Esophagus muscularis mucosa (tissue), 4 donors: Measurements from ENCODE around the gene IGDCC3. TPM values are rescaled to one million over a fixed set of nuclear protein-coding genes. Genes with fewer than 3 reads are reported as not detected.

Experiments used
- DNase-seq: peaks from one replicate; pipeline ENCODE4 v3.0.0-alpha.2; 2017; ENCODE audit errors: extremely low spot score
- H3K27ac ChIP-seq, 4 donors: fragments of 200-600 bp; sonication (generic); replicated peaks in 1 of 4; 1 replicate in 3 of 4; 2 replicates in 1 of 4; pipeline ENCODE4 v1.5.1; 2016 to 2019; ENCODE audit warnings: mild to moderate bottlenecking in 1 of 4
- H3K27me3 ChIP-seq, 4 donors: fragments of 200-600 bp; sonication (generic); one replicate each; pipeline versions ENCODE4 v1.5.1 to v1.6.0; 2016 to 2019
- H3K36me3 ChIP-seq, 4 donors: fragments of 200-600 bp; sonication (generic); one replicate each; pipeline ENCODE4 v1.5.1; 2016 to 2019
- H3K4me1 ChIP-seq, 4 donors: fragments of 200-600 bp; sonication (generic); one replicate each; pipeline ENCODE4 v1.5.1; 2016 to 2019
- H3K4me3 ChIP-seq, 4 donors: fragments of 200-600 bp; sonication (generic); 1 replicate in 2 of 4; 2 replicates in 2 of 4; pipeline ENCODE4 v1.5.1; 2016 to 2019; ENCODE audit warnings: mild to moderate bottlenecking in 4 of 4, moderate library complexity in 1 of 4
- H3K9me3 ChIP-seq, 4 donors: fragments of 200-600 bp; sonication (generic); 1 replicate in 3 of 4; 2 replicates in 1 of 4; pipeline ENCODE4 v1.5.1; 2016 to 2019
- CTCF ChIP-seq, 3 experiments: fragments of 200-600 bp in 2 of 3; fragments of 450-650 bp in 1 of 3; sonication (generic) in 2 of 3; IDR thresholded peaks; one replicate each; pipeline ENCODE4 v1.5.1; 2017 to 2019; ENCODE audit warnings: antibody characterized with exemption in 3 of 3, mild to moderate bottlenecking in 2 of 3, moderate library complexity in 1 of 3
- EP300 ChIP-seq: sonication (generic); formaldehyde crosslinking; IDR thresholded peaks from one replicate; pipeline ENCODE4 v1.6.1; 2017; ENCODE audit warnings: antibody characterized with exemption
- POLR2A ChIP-seq: fragments of 450-650 bp; IDR thresholded peaks from one replicate; pipeline ENCODE4 v1.6.1; 2017; ENCODE audit warnings: antibody characterized with exemption, moderate library complexity, mild to moderate bottlenecking, low read depth
- POLR2AphosphoS5 ChIP-seq, 2 donors: sonication (generic); formaldehyde crosslinking; IDR thresholded peaks; one replicate each; pipeline ENCODE4 v1.6.1; 2017; ENCODE audit warnings: antibody characterized with exemption in 2 of 2
- WGBS: methylation state at CpG from one replicate; pipeline ENCODE4 v1.1.5; 2018; 5-methylcytosine and 5-hydroxymethylcytosine counted together
- intact Hi-C: fragments of 100-400 bp; cut with DNase I; formaldehyde crosslinking; loops from one replicate; pipeline ENCODE4 v1.15.1; 2023
- total RNA-seq, 4 donors: library from RNA; depleted of rRNA; stranded (reverse); fragments of >200 nt; gene quantifications; one replicate each; pipeline versions ENCODE4 v1.1.0 to v1.2.1, GENCODE V29; 2016

The IGDCC3 gene
- total RNA-seq, 4 donors from 2014 or later: 0.17 TPM; not detected in 3

DNA sequence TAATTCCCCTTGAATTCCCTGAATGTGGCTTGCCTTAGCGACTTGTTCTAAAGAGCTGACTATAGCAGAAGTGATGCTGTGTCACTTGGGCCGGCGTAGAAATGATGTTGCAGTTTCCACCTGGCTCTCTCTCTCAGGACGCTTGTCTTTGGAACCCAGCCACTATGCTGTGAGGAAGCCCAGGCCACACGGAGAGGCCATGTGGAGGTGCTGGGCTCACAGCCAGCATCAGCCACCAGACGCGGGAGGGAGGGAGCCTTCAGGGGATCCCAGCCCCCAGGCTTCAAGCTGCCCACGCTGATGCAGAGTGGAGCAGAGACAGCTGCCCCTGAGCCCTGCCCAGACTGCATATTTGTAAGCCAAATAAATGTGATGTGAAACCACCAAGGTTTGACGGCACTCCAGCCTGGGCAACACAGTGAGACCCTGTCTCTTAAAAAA lies 54.7 kb downstream of the IGDCC3 start:
- DNase-seq: no peak
- H3K27me3 ChIP-seq: no peaks in the 10 kb centered on the region
- no peaks in the 10 kb centered on the region for H3K9me3 ChIP-seq
- H3K4me3 ChIP-seq: no peak overlapping the region
- H3K27ac ChIP-seq: no peak overlapping the region
- peaks cover 0 to 13% (median 7%) of the 10 kb centered on the region in 4 donors for H3K4me1 ChIP-seq
- peak in 1 of 2 donors; percentile 25 for TF ChIP-seq POLR2AphosphoS5 (IDR thresholded peaks at IDR 0.05)
- no peak for TF ChIP-seq POLR2A
- no peaks in the 10 kb centered on the region for H3K36me3 ChIP-seq
- intact Hi-C loops: no loop called here
- WGBS: 7% methylated on average over 5 of the region's 9 CpGs

DNA sequence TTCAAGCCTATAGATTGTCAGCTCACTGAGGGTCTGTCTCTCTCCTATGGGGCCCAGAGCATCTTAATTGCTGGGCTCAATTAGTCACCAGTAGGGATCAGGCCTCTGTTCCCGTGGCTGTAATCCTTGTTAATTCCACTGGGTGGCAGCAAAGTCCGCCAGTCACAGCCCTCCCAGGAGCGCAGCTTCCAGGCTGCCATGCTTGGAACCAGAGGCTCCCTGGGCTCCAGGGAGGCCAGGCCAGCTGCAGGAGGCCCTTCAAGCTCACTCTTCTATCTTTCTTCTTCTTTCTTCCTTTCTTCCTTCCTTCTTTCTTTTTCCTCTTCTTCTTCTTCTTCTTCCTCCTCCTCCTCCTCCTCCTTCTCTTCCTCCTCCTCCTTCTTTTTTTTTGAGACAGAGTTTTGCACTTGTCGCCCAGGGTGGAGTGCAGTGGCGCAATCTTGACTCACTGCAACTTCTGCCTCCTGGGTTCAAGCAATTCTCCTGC lies 58.9 kb downstream of the IGDCC3 start:
- intact Hi-C loops: loop anchor here (1.0 kb wide), 1 partner anchor 66 kb away; no protein-coding TSS in a partner anchor
- H3K4me1 ChIP-seq: peaks cover 0 to 8% (median 7%) of the 10 kb centered on the region in 4 donors
- DNase-seq: no peak
- H3K27me3 ChIP-seq: no peaks in the 10 kb centered on the region
- TF ChIP-seq POLR2A: no peak
- peak in 1 of 2 donors; percentile 26 for TF ChIP-seq POLR2AphosphoS5 (IDR thresholded peaks at IDR 0.05)
- TF ChIP-seq EP300: no peak
- TF ChIP-seq CTCF (IDR thresholded peaks at IDR 0.05): peak; percentile 91 to 95 (median 93)
- H3K36me3 ChIP-seq: no peaks in the 10 kb centered on the region
- H3K9me3 ChIP-seq: no peaks in the 10 kb centered on the region
- H3K27ac ChIP-seq: no peak overlapping the region
- WGBS: 38% methylated on average over 5 of the region's 5 CpGs
- H3K4me3 ChIP-seq: no peak overlapping the region

GRCh38 chr15:65312400-65312916 lies 65.3 kb downstream of the IGDCC3 start:
- WGBS: 69% methylated on average over 11 of the region's 11 CpGs
- no peaks in the 10 kb centered on the region for H3K27me3 ChIP-seq
- no peak overlapping the region for H3K27ac ChIP-seq
- intact Hi-C loops: no loop called here
- no peaks in the 10 kb centered on the region for H3K9me3 ChIP-seq
- no peak for DNase-seq
- peaks cover 0 to 5% (median 0%) of the 10 kb centered on the region in 4 donors for H3K4me1 ChIP-seq
- no peak overlapping the region for H3K4me3 ChIP-seq
- TF ChIP-seq POLR2AphosphoS5 (IDR thresholded peaks at IDR 0.05) (no peak), POLR2A (no peak), CTCF (IDR thresholded peaks at IDR 0.05) (no peak), EP300 (no peak)
- no peaks in the 10 kb centered on the region for H3K36me3 ChIP-seq

- DNase-seq: no peak
- Histone ChIP-seq H3K4me1 (peaks cover 0 to 5% (median 0%) of the 10 kb centered on the region in 4 donors), H3K4me3 (no peak overlapping the region), H3K27me3 (no peaks in the 10 kb centered on the region), H3K36me3 (no peaks in the 10 kb centered on the region), H3K9me3 (no peaks in the 10 kb centered on the region), H3K27ac (no peak overlapping the region)
- TF ChIP-seq EP300: no peak
- no peak for TF ChIP-seq POLR2AphosphoS5 (IDR thresholded peaks at IDR 0.05)
- TF ChIP-seq POLR2A: no peak
- no peak for TF ChIP-seq CTCF (IDR thresholded peaks at IDR 0.05)
- WGBS: 56% methylated on average over 2 of the region's 3 CpGs
- intact Hi-C loops: no loop called here
These were observed 66.0 kb downstream of the IGDCC3 start for GRCh38 chr15:65311760-65312159.

DNA sequence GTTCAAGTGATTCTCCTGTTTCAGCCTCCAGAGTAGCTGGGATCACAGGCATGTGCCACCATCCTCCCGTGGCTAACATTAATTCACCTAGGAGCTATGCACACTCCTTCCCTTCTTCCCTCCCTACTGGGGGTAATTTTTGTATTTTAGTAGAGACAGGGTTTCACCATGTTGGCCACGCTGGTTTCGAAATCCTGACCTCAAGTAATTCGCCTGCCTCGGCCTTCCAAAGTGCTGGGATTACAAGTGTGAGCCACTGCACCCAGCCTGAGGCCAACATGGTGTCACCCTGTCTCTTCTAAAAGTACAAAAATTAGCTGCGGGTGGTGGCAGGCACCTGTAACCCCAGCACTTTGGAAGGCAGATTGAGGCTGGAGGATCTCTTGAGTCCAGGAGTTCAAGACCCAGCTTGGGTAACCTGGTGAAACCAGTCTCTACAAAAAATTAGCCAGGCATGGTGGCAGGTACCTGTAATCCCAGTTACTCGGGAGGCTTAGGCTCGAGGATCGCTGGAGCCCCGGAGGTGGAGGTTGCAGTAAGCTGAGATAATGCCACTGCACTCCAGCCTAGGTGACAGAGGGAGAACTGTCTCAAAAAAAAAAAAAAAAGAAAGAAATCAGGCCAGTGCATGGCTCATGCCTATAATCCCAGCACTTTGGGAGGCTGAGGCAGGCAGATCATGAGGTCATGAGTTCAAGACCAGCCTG lies 67.2 kb downstream of the IGDCC3 start:
- TF ChIP-seq POLR2AphosphoS5 (IDR thresholded peaks at IDR 0.05) (no peak), CTCF (IDR thresholded peaks at IDR 0.05) (no peak)

More for the DNA sequence above, 67.2 kb downstream of the IGDCC3 start:
- Histone ChIP-seq H3K9me3 (no peaks in the 10 kb centered on the region), H3K4me3 (no peak overlapping the region), H3K27ac (no peak overlapping the region), H3K36me3 (no peaks in the 10 kb centered on the region), H3K4me1 (peaks cover 0 to 5% (median 2%) of the 10 kb centered on the region in 4 donors), H3K27me3 (no peaks in the 10 kb centered on the region)
- intact Hi-C loops: no loop called here
- WGBS: 88% methylated on average over 10 of the region's 10 CpGs
- DNase-seq: no peak
